GM12891 (cell line): ENCODE measurements around the gene MZB1.

Source experiments
- PAX5 ChIP-seq: IDR thresholded peaks from 2 replicates; pipeline ENCODE4 v1.6.1; 2011; ENCODE audit warnings: low read length, moderate library complexity, mild to moderate bottlenecking; ENCODE audit not compliant: insufficient read depth, severe bottlenecking
- POLR2A ChIP-seq: IDR thresholded peaks from 2 replicates; pipeline ENCODE4 v1.6.1; 2011; ENCODE audit warnings: low read depth, low read length, control low read depth
- POLR2AphosphoS5 ChIP-seq: IDR thresholded peaks from 2 replicates; pipeline ENCODE4 v1.6.1; 2011; ENCODE audit warnings: low read depth, low read length, control low read depth
- POU2F2 ChIP-seq: IDR thresholded peaks from 2 replicates; pipeline ENCODE4 v1.6.1; 2011; ENCODE audit warnings: low read depth, mild to moderate bottlenecking, control low read depth, low read length, moderate library complexity
- SPI1 ChIP-seq: IDR thresholded peaks from 2 replicates; pipeline ENCODE4 v1.6.1; 2011; ENCODE audit warnings: low read depth, low read length, control low read depth
- TAF1 ChIP-seq: IDR thresholded peaks from 2 replicates; pipeline ENCODE4 v1.6.1; 2011; ENCODE audit warnings: low read depth, low read length, control low read depth

- no peak for TF ChIP-seq POLR2AphosphoS5
- TF ChIP-seq POLR2A, result no peak
- no peak for TF ChIP-seq PAX5
- no peak for TF ChIP-seq TAF1
- TF ChIP-seq SPI1, result no peak
- TF ChIP-seq POU2F2, result no peak
These were observed 11.8 kb upstream of the MZB1 start for GRCh38 chr5:139401546-139401945.
